Naive B cell (primary cell): ENCODE data around the gene TSC22D1. TPM values are rescaled to one million over a fixed set of nuclear protein-coding genes. Genes with fewer than 3 reads are reported as not detected.

Experiments
- ATAC-seq, 2 donors: fragments of 150-1000 bp; cut with Tn5 transposase; 2 replicates each; pipeline ENCODE4 v1.10.0; 2021; ENCODE audit warnings: low read depth in 2 of 2, mild to moderate bottlenecking in 2 of 2, moderate library complexity in 2 of 2
- DNase-seq: peaks from one replicate; pipeline ENCODE4 v3.0.0; 2022
- H3K27ac Mint-ChIP-seq, 6 donors: one replicate each; pipeline ENCODE4 v1.8.0; 2020 to 2022; ENCODE audit warnings: mild to moderate bottlenecking in 6 of 6, mixed read lengths in 6 of 6, moderate library complexity in 5 of 6, inconsistent platforms in 2 of 6
- H3K27me3 Mint-ChIP-seq, 3 donors: one replicate each; pipeline ENCODE4 v1.8.0; 2021 to 2022; ENCODE audit warnings: mixed read lengths in 3 of 3, mild to moderate bottlenecking in 1 of 3
- H3K36me3 Mint-ChIP-seq, 2 donors: one replicate each; pipeline ENCODE4 v1.8.0; 2020 to 2022; ENCODE audit warnings: mixed read lengths in 2 of 2, inconsistent platforms in 1 of 2, mild to moderate bottlenecking in 1 of 2
- H3K4me1 Mint-ChIP-seq, 3 donors: one replicate each; pipeline ENCODE4 v1.8.0; 2020 to 2022; ENCODE audit warnings: mixed read lengths in 3 of 3, inconsistent platforms in 1 of 3, mild to moderate bottlenecking in 1 of 3, moderate library complexity in 1 of 3
- H3K4me3 Mint-ChIP-seq, 8 donors: one replicate each; pipeline ENCODE4 v1.8.0; 2020 to 2022; ENCODE audit warnings: mild to moderate bottlenecking in 8 of 8, mixed read lengths in 8 of 8, moderate library complexity in 8 of 8, inconsistent platforms in 2 of 8
- H3K9me3 Mint-ChIP-seq, 7 donors: one replicate each; pipeline ENCODE4 v1.8.0; 2020 to 2022; ENCODE audit warnings: mixed read lengths in 7 of 7, mild to moderate bottlenecking in 5 of 7, inconsistent platforms in 2 of 7, moderate library complexity in 1 of 7
- polyA plus RNA-seq, 6 donors: library from polyadenylated mRNA; unstranded; fragments of 300-500 nt; fragmentation: Illumina TruSeq; gene quantifications; one replicate each; pipeline ENCODE4 v1.2.3, GENCODE V29; 2021; ENCODE audit warnings: low read depth in 6 of 6

TSC22D1 gene
- polyA plus RNA-seq, 6 donors from 2014 or later, result 3.5 to 10.1 (median 7.0) TPM

DNA sequence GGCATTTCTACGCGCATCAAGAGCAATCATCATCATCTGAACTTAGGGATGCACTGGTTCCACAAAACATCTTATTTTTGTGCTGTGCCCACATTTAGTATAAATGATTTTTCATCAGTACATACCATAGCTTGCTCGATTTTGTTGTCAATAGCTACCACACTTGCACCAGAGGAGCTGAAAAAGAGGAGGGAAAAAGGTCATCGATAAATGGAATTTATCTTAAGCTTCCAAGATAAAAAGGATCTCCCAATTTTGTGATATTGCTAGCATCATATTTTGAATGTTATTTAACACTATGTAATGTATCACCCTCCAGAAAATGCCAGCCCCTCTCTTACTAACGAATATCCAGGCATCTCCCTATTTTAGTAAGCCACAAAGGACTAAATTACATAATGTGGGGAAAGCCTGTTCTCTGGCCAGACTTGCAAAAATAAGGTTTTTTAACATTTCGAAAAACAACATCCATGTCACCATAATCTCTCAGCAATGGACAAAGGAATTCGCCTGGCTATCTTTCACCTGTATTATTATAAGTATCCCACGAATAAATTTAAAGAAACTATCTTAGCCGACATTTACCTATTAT lies 140.1 kb downstream of the TSC22D1 start:
- ATAC-seq (no peak), DNase-seq (no peak)
- Mint-ChIP-seq H3K9me3 (no peaks in the 10 kb centered on the region), H3K36me3 (no peaks in the 10 kb centered on the region), H3K4me3 (peak overlapping the region; percentile 81 to 97 (median 94)), H3K27me3 (peaks cover 0 to 6% (median 4%) of the 10 kb centered on the region in 3 donors), H3K27ac (peak overlapping the region; percentile 84 to 94 (median 92)), H3K4me1 (peaks cover 9 to 37% (median 27%) of the 10 kb centered on the region in 3 donors)

GRCh38 chr13:44435142-44435918 lies 140.8 kb downstream of the TSC22D1 start:
- DNase-seq (peak; percentile 84), ATAC-seq (peak; percentile 84 to 87)
- no peaks in the 10 kb centered on the region for H3K36me3 Mint-ChIP-seq
- H3K9me3 Mint-ChIP-seq, result no peaks in the 10 kb centered on the region
- H3K27ac Mint-ChIP-seq, result peak overlapping the region; percentile 84 to 94 (median 92)
- H3K4me3 Mint-ChIP-seq, result peak overlapping the region; percentile 81 to 97 (median 94)
- H3K27me3 Mint-ChIP-seq, result no peaks in the 10 kb centered on the region
- H3K4me1 Mint-ChIP-seq, result peaks cover 9 to 37% (median 27%) of the 10 kb centered on the region in 3 donors

GRCh38 chr13:44434766-44435141 lies 141.4 kb downstream of the TSC22D1 start:
- ATAC-seq, result no peak
- Mint-ChIP-seq H3K36me3 (no peaks in the 10 kb centered on the region), H3K27me3 (no peaks in the 10 kb centered on the region), H3K4me1 (peaks cover 9 to 37% (median 27%) of the 10 kb centered on the region in 3 donors), H3K4me3 (peak overlapping the region in 7 of 8 donors; percentile 81 to 97 (median 94)), H3K27ac (peak overlapping the region in 4 of 6 donors; percentile 22 to 84 (median 54)), H3K9me3 (no peaks in the 10 kb centered on the region)
- no peak for DNase-seq

- Mint-ChIP-seq H3K27ac (peak overlapping the region in 3 of 6 donors; percentile 22 to 62 (median 41)), H3K27me3 (no peaks in the 10 kb centered on the region), H3K36me3 (no peaks in the 10 kb centered on the region), H3K4me1 (peaks cover 9 to 37% (median 27%) of the 10 kb centered on the region in 3 donors), H3K9me3 (no peaks in the 10 kb centered on the region), H3K4me3 (peak overlapping the region in 6 of 8 donors; percentile 28 to 94 (median 62))
- no peak for ATAC-seq
- DNase-seq, result no peak
Measured at GRCh38 chr13:44433863-44434765, 142.0 kb downstream of the TSC22D1 start.

- no peak for DNase-seq
- no peak for ATAC-seq
- H3K27me3 Mint-ChIP-seq, result no peaks in the 10 kb centered on the region
- H3K4me3 Mint-ChIP-seq, result no peak overlapping the region
- no peak overlapping the region for H3K27ac Mint-ChIP-seq
- no peaks in the 10 kb centered on the region for H3K9me3 Mint-ChIP-seq
- H3K36me3 Mint-ChIP-seq, result no peaks in the 10 kb centered on the region
- peaks cover 9 to 30% (median 24%) of the 10 kb centered on the region in 3 donors for H3K4me1 Mint-ChIP-seq
Measured at GRCh38 chr13:44432650-44433049, 143.5 kb downstream of the TSC22D1 start.

DNA sequence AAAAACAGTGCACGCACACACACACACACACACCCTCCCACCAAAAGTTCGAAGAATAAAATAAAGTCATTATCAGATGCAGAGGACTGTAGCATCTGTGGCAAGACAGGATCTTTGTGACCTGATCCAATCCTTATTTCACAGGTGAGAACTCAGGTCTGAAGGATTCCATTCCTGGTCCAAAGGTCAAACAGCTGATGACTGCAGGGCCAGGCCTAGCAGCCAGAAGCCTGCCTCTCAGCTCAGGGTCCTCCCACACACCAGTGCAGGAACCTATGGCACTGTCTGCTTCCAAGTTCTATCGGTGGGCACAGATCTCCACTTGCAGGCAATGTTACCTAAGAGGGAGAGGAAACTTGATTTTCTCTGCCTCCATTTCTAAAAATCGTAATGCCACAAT lies 145.0 kb downstream of the TSC22D1 start:
- H3K4me3 Mint-ChIP-seq, result no peak overlapping the region
- H3K4me1 Mint-ChIP-seq, result peaks cover 5 to 15% (median 12%) of the 10 kb centered on the region in 3 donors
- DNase-seq (no peak), ATAC-seq (no peak)
- H3K27ac Mint-ChIP-seq, result no peak overlapping the region
- peaks cover 0 to 5% (median 0%) of the 10 kb centered on the region in 3 donors for H3K27me3 Mint-ChIP-seq
- no peaks in the 10 kb centered on the region for H3K36me3 Mint-ChIP-seq
- H3K9me3 Mint-ChIP-seq, result peaks cover 0 to 3% (median 0%) of the 10 kb centered on the region in 7 donors

DNA sequence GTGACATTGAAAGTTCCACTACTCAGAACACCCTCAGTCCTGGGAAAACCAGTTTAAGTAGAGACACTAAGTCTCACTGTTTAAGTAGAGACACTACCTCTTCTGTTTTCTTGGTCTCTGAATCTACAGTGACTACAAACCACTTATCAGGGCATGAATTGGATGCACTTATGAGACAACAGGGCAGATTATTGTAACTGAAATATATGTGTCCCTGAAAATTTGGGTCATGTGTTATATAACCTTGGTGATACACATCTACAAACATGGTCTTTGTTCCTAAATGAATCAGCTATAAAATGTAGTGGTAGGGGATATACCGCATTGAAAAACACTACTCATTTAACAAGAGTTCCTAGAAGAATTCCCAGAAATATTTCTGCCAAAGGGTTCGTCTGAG lies 146.8 kb downstream of the TSC22D1 start:
- Mint-ChIP-seq H3K9me3 (peaks cover 0 to 3% (median 0%) of the 10 kb centered on the region in 7 donors), H3K36me3 (no peaks in the 10 kb centered on the region), H3K27me3 (peaks cover 4 to 17% (median 9%) of the 10 kb centered on the region in 3 donors), H3K4me3 (no peak overlapping the region), H3K4me1 (peaks cover 0 to 10% (median 10%) of the 10 kb centered on the region in 3 donors), H3K27ac (no peak overlapping the region)
- ATAC-seq (no peak), DNase-seq (no peak)

DNA sequence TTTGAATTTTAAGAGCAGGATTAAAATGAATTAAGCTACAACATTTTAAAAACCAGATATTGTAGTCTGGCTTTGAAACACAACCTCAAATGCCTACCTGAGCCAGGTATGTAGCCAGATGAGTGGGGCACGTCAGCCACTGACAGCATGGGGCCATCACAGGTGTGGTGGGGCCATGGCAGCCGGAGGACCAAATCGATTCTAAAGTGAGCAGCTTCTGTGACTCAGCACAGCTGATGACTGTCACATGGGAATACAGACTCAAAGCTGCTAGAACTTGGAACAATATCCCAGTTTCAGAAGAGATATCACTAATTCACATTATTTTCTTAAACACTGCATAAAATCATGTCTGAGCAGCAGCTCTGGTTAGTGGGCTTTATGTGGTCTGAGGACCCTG lies 149.7 kb downstream of the TSC22D1 start:
- Mint-ChIP-seq H3K9me3 (peaks cover 0 to 3% (median 0%) of the 10 kb centered on the region in 7 donors), H3K4me3 (no peak overlapping the region), H3K27me3 (peaks cover 21 to 37% (median 27%) of the 10 kb centered on the region in 3 donors), H3K36me3 (no peaks in the 10 kb centered on the region), H3K27ac (no peak overlapping the region), H3K4me1 (peaks cover 0 to 10% (median 9%) of the 10 kb centered on the region in 3 donors)
- DNase-seq, result no peak
- ATAC-seq, result no peak

DNA sequence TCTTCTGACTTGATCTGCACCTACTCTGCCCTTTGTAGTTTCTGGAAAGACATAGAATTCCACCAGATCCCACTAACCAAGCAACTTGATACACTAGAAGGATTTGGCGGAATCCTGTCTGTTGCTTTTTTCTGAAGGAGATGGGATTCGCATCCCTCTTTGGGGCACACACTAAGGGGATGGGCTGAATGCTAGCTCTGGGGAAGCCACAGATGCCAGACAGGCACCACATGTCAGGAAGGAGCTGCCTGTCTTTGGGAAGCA lies 150.4 kb downstream of the TSC22D1 start:
- H3K4me1 Mint-ChIP-seq, result peaks cover 0 to 10% (median 9%) of the 10 kb centered on the region in 3 donors
- no peak for ATAC-seq

GRCh38 chr13:44425041-44425814 lies 150.9 kb downstream of the TSC22D1 start:
- Mint-ChIP-seq H3K4me3 (no peak overlapping the region), H3K36me3 (no peaks in the 10 kb centered on the region), H3K27ac (no peak overlapping the region), H3K4me1 (peaks cover 0 to 10% (median 9%) of the 10 kb centered on the region in 3 donors), H3K9me3 (peaks cover 0 to 3% (median 0%) of the 10 kb centered on the region in 7 donors), H3K27me3 (peaks cover 21 to 41% (median 27%) of the 10 kb centered on the region in 3 donors)
- ATAC-seq, result peak; percentile 67 to 84
- no peak for DNase-seq

More for the DNA sequence above, 150.4 kb downstream of the TSC22D1 start:
- no peak for DNase-seq
- Mint-ChIP-seq H3K27ac (no peak overlapping the region), H3K4me3 (no peak overlapping the region), H3K9me3 (peaks cover 0 to 3% (median 0%) of the 10 kb centered on the region in 7 donors), H3K36me3 (no peaks in the 10 kb centered on the region), H3K27me3 (peaks cover 21 to 41% (median 27%) of the 10 kb centered on the region in 3 donors)

DNA sequence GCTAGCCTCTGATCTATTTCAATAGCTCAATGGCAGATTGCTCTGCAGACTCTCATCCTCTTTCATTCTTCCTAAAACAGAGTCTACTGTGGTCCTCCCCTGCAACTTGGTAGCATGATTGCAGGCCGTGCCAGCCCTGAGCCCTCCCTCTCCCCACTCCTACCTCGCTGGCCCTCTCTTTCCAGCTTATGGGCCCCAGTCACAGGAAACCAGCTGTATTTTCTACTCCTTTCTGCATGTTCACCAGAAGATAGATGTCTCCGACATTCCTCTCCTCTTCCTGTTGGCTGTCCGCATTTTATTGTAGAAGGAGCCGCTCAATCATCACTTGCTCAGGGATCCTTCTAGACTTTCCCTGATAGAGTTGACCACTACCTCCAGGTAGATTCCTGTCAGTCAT lies 152.3 kb downstream of the TSC22D1 start:
- Mint-ChIP-seq H3K36me3 (no peaks in the 10 kb centered on the region), H3K4me1 (peaks cover 0 to 10% (median 9%) of the 10 kb centered on the region in 3 donors), H3K4me3 (no peak overlapping the region), H3K27me3 (peaks cover 21 to 41% (median 27%) of the 10 kb centered on the region in 3 donors), H3K27ac (peak overlapping the region in 1 of 6 donors; percentile 29), H3K9me3 (peaks cover 0 to 3% (median 0%) of the 10 kb centered on the region in 7 donors)
- no peak for ATAC-seq
- DNase-seq, result no peak

DNA sequence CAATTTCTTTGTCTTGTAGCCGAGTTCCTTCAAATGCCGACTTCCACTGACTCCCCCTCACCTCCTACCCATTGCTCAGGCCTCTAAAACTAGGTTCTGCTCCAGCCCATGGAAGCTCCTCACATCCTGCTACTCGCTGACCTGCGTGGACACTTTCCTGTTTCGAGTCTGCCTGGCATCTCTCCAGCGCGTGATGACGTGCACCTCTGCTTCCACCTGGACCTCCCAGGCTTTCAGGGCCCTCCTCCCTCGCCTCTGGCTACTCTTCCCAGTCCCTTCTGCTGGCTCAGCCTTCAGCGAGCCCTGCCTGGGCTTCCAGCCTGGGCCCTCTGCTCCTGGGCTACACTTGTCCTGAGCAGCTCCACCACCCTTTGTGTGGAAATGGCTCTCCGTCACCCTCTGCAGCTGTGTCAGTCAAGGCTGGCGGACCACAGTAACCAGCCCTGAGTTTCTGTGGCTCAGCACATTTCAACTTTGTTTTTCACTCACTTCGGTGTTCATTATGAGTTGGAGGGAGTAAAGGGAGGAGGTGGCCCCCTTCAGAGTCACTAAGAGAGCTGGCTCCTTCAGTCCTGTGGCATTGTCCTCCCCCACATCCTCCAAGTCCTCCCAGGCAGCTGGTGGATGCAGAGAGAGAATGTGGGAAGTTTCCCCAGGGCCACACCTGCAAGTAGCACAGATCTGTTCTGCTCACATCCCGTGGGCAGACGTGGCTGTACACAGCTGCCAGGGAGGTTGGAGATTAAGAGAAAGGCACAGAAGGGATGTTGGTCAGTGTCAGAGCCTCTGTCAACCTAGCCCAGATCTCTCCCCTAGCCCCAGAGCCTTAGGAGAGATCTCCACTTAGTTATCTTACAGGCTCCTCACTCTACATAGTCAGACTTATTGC lies 153.1 kb downstream of the TSC22D1 start:
- Mint-ChIP-seq H3K4me1 (peaks cover 0 to 15% (median 14%) of the 10 kb centered on the region in 3 donors), H3K4me3 (no peak overlapping the region), H3K27ac (peak overlapping the region in 1 of 6 donors; percentile 50), H3K27me3 (peaks cover 21 to 41% (median 27%) of the 10 kb centered on the region in 3 donors), H3K36me3 (no peaks in the 10 kb centered on the region), H3K9me3 (peaks cover 0 to 3% (median 0%) of the 10 kb centered on the region in 7 donors)
- no peak for ATAC-seq
- DNase-seq, result no peak
